ENCODE data around the gene C15orf62. TPM values are rescaled to one million over a fixed set of nuclear protein-coding genes. Genes with fewer than 3 reads are reported as not detected.

The C15orf62 gene
- total RNA-seq, 1 experiment from 2014 or later, result 0.72 TPM

DNA sequence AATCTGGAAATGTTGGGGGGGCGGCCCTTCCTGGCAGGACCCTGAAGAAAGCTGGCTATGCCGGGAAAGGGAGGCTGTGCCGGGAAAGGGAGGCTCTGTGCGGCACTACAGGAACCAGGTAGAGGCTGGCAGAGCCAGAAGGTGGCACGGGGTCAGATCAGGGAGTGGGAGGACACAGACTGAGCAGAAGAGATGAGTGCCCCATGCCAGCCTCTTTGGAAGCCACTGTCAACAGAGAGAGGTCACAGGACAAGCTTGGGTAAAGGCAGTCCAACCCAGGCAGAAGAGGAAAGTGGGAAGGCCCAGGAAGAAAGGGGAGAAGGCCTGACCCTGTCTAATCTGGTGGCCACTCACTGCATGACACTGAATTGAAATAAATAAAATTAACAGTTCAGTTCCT lies 1.5 kb downstream of the C15orf62 start:
- ChIA-PET POLR2A (interaction anchor here (1.2 kb wide), 1 partner anchor 76 kb away, joined by 4 read pairs; the partner anchor contains the start of gene RAD51), CTCF (interaction anchor here (0.9 to 1.6 kb wide), 2 partner anchors 11 to 22 kb away, joined by 3 to 4 read pairs; no protein-coding TSS in a partner anchor)
- no peak for ATAC-seq
- peaks cover 12% of the 10 kb centered on the region for H3K4me1 Mint-ChIP-seq
- no peak overlapping the region for H3K4me3 Mint-ChIP-seq
- H3K27me3 Mint-ChIP-seq (ENCODE audit: low read depth), result no peaks in the 10 kb centered on the region
- no peak for TF ChIP-seq RORB (CRISPR knock-in tag; IDR thresholded peaks at IDR 0.05)
- no peak for TF ChIP-seq ZNF671 (CRISPR knock-in tag; IDR thresholded peaks at IDR 0.05)
- TF ChIP-seq, protein P1, sequence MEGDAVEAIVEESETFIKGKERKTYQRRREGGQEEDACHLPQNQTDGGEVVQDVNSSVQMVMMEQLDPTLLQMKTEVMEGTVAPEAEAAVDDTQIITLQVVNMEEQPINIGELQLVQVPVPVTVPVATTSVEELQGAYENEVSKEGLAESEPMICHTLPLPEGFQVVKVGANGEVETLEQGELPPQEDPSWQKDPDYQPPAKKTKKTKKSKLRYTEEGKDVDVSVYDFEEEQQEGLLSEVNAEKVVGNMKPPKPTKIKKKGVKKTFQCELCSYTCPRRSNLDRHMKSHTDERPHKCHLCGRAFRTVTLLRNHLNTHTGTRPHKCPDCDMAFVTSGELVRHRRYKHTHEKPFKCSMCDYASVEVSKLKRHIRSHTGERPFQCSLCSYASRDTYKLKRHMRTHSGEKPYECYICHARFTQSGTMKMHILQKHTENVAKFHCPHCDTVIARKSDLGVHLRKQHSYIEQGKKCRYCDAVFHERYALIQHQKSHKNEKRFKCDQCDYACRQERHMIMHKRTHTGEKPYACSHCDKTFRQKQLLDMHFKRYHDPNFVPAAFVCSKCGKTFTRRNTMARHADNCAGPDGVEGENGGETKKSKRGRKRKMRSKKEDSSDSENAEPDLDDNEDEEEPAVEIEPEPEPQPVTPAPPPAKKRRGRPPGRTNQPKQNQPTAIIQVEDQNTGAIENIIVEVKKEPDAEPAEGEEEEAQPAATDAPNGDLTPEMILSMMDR (IDR thresholded peaks at IDR 0.05), result no peak
- no peak for TF ChIP-seq ZNF423 (CRISPR knock-in tag; IDR thresholded peaks at IDR 0.05)
- TF ChIP-seq FOXP1 (CRISPR knock-in tag; IDR thresholded peaks at IDR 0.05; ENCODE audit: borderline replicate concordance), result no peak
- DNase-seq (ENCODE audit: low spot score), result no peak
- H3K9me3 Mint-ChIP-seq, result no peaks in the 10 kb centered on the region
- H3K27ac Mint-ChIP-seq, result no peak overlapping the region
- peaks cover 9% of the 10 kb centered on the region for H3K36me3 Mint-ChIP-seq

DNA sequence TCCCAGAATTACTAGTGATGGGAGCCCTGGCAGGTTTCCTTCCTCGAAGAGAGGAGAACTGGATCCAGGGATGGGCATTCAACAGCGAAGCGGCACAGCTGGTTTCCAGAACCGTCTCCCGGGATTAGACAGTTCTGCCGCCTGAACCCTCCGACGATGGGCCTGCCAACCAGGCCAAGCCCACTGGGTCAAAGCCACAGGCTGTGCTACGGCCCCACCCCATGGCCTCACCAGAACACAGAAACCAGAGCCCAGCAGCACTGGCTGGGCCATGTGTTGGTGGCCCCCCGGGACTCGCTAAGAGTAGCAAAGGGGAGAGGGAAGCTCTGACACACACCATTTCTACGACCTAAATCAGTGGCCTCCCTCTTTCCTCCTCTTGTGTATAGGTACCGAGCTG lies 2.2 kb downstream of the C15orf62 start:
- ATAC-seq (no peak), DNase-seq (ENCODE audit: low spot score) (no peak)
- POLR2A ChIA-PET, result interaction anchor here (1.2 kb wide), 1 partner anchor 77 kb away, joined by 4 read pairs; the partner anchor contains the start of gene RAD51
- Mint-ChIP-seq H3K27me3 (ENCODE audit: low read depth) (no peaks in the 10 kb centered on the region), H3K9me3 (no peaks in the 10 kb centered on the region), H3K4me1 (peaks cover 5% of the 10 kb centered on the region), H3K27ac (no peak overlapping the region), H3K36me3 (peaks cover 16% of the 10 kb centered on the region), H3K4me3 (no peak overlapping the region)
- CTCF ChIA-PET, result interaction anchor here (1.1 to 1.6 kb wide), 2 partner anchors 10 to 102 kb away, joined by 3 to 4 read pairs; partner anchors contain the start of gene RHOV
- TF ChIP-seq, protein P2, sequence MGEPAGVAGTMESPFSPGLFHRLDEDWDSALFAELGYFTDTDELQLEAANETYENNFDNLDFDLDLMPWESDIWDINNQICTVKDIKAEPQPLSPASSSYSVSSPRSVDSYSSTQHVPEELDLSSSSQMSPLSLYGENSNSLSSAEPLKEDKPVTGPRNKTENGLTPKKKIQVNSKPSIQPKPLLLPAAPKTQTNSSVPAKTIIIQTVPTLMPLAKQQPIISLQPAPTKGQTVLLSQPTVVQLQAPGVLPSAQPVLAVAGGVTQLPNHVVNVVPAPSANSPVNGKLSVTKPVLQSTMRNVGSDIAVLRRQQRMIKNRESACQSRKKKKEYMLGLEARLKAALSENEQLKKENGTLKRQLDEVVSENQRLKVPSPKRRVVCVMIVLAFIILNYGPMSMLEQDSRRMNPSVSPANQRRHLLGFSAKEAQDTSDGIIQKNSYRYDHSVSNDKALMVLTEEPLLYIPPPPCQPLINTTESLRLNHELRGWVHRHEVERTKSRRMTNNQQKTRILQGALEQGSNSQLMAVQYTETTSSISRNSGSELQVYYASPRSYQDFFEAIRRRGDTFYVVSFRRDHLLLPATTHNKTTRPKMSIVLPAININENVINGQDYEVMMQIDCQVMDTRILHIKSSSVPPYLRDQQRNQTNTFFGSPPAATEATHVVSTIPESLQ (CRISPR knock-in tag; IDR thresholded peaks at IDR 0.05), result no peak
- no peak for TF ChIP-seq IRF2 (CRISPR knock-in tag; IDR thresholded peaks at IDR 0.05; ENCODE audit: borderline replicate concordance, low read depth)
- TF ChIP-seq, protein P3, sequence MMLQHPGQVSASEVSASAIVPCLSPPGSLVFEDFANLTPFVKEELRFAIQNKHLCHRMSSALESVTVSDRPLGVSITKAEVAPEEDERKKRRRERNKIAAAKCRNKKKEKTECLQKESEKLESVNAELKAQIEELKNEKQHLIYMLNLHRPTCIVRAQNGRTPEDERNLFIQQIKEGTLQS (CRISPR knock-in tag; conservative IDR thresholded peaks at IDR 0.05), result no peak
- TF ChIP-seq ZBTB21 (CRISPR knock-in tag; IDR thresholded peaks at IDR 0.05; ENCODE audit: borderline replicate concordance), result no peak
- no peak for TF ChIP-seq ZNF423 (CRISPR knock-in tag; IDR thresholded peaks at IDR 0.05)
- no peak for TF ChIP-seq GTF2I (CRISPR knock-in tag; conservative IDR thresholded peaks at IDR 0.05)
- TF ChIP-seq SMAD4 (CRISPR knock-in tag; IDR thresholded peaks at IDR 0.05), result no peak
- TF ChIP-seq CBFB (CRISPR knock-in tag; IDR thresholded peaks at IDR 0.05; ENCODE audit: low read depth), result no peak
- TF ChIP-seq ZNF138 (CRISPR knock-in tag; conservative IDR thresholded peaks at IDR 0.05), result no peak
- no peak for TF ChIP-seq EMX1 (CRISPR knock-in tag; IDR thresholded peaks at IDR 0.05)

DNA sequence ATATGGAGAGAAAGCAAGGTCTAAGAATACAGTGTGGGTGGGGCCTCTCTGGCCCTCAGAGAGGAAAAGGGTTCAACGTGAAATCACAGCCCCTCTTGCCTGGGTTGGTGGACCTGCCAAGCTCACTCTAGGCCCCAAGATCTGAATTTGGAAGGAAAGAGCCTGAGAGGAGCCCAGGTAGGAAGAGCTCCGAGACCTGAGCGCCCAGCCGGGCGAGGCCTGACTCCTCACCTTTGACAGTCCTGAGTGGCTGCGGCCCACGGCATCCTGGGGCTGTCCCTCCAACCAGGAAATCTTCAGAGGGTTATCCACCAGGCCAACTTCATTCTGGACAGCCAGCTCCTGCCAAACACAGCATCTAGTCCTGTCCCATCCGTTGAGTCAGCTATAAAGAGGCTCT lies 3.7 kb downstream of the C15orf62 start:
- TF ChIP-seq, protein P4, sequence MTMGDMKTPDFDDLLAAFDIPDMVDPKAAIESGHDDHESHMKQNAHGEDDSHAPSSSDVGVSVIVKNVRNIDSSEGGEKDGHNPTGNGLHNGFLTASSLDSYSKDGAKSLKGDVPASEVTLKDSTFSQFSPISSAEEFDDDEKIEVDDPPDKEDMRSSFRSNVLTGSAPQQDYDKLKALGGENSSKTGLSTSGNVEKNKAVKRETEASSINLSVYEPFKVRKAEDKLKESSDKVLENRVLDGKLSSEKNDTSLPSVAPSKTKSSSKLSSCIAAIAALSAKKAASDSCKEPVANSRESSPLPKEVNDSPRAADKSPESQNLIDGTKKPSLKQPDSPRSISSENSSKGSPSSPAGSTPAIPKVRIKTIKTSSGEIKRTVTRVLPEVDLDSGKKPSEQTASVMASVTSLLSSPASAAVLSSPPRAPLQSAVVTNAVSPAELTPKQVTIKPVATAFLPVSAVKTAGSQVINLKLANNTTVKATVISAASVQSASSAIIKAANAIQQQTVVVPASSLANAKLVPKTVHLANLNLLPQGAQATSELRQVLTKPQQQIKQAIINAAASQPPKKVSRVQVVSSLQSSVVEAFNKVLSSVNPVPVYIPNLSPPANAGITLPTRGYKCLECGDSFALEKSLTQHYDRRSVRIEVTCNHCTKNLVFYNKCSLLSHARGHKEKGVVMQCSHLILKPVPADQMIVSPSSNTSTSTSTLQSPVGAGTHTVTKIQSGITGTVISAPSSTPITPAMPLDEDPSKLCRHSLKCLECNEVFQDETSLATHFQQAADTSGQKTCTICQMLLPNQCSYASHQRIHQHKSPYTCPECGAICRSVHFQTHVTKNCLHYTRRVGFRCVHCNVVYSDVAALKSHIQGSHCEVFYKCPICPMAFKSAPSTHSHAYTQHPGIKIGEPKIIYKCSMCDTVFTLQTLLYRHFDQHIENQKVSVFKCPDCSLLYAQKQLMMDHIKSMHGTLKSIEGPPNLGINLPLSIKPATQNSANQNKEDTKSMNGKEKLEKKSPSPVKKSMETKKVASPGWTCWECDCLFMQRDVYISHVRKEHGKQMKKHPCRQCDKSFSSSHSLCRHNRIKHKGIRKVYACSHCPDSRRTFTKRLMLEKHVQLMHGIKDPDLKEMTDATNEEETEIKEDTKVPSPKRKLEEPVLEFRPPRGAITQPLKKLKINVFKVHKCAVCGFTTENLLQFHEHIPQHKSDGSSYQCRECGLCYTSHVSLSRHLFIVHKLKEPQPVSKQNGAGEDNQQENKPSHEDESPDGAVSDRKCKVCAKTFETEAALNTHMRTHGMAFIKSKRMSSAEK (CRISPR knock-in tag; IDR thresholded peaks at IDR 0.05; ENCODE audit: borderline replicate concordance), result no peak
- TF ChIP-seq TEAD1 (CRISPR knock-in tag; IDR thresholded peaks at IDR 0.05) (no peak), OVOL2 (CRISPR knock-in tag; IDR thresholded peaks at IDR 0.05; ENCODE audit: borderline replicate concordance) (no peak), CREB1 (CRISPR knock-in tag; IDR thresholded peaks at IDR 0.05) (no peak)
- TF ChIP-seq, protein P5, sequence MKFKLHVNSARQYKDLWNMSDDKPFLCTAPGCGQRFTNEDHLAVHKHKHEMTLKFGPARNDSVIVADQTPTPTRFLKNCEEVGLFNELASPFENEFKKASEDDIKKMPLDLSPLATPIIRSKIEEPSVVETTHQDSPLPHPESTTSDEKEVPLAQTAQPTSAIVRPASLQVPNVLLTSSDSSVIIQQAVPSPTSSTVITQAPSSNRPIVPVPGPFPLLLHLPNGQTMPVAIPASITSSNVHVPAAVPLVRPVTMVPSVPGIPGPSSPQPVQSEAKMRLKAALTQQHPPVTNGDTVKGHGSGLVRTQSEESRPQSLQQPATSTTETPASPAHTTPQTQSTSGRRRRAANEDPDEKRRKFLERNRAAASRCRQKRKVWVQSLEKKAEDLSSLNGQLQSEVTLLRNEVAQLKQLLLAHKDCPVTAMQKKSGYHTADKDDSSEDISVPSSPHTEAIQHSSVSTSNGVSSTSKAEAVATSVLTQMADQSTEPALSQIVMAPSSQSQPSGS (CRISPR knock-in tag; IDR thresholded peaks at IDR 0.05; ENCODE audit: borderline replicate concordance, low read depth), result no peak
- TF ChIP-seq, protein P2 (CRISPR knock-in tag; IDR thresholded peaks at IDR 0.05), result no peak
- CTCF ChIA-PET, result no interaction called here
- Mint-ChIP-seq H3K27ac (no peak overlapping the region), H3K36me3 (peaks cover 21% of the 10 kb centered on the region), H3K4me1 (no peaks in the 10 kb centered on the region), H3K27me3 (ENCODE audit: low read depth) (no peaks in the 10 kb centered on the region), H3K4me3 (no peak overlapping the region), H3K9me3 (no peaks in the 10 kb centered on the region)
- DNase-seq (ENCODE audit: low spot score) (no peak), ATAC-seq (no peak)
- POLR2A ChIA-PET, result no interaction called here
